HG02798 (cell line): ENCODE data around the gene FAM193A.

Source experiments
- ATAC-seq: cut with Tn5 transposase; IDR thresholded peaks from one replicate; pipeline ENCODE4 v1.9.1; 2021; ENCODE audit warnings: mild to moderate bottlenecking; ENCODE audit not compliant: unreplicated experiment, poor library complexity

FAM193A gene

DNA sequence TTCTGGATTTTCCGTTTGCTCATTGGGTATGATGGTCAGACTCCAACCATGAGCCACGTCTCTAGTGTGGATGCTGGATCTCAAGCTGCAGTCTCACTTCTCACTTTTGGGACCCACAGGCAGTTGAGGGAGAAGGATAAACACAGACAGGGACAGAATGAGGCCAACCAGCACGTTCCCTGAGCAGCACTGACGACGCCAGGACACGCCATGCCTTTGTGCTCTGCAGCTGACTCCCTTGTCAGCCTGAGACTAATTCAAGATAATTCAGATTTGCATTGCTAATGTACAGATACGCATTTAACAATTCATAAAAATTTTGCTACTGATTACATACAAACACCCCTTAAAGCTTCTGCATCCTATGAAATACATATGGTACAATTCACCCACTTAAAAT lies 106.5 kb downstream of the FAM193A start:
- ATAC-seq: no peak

DNA sequence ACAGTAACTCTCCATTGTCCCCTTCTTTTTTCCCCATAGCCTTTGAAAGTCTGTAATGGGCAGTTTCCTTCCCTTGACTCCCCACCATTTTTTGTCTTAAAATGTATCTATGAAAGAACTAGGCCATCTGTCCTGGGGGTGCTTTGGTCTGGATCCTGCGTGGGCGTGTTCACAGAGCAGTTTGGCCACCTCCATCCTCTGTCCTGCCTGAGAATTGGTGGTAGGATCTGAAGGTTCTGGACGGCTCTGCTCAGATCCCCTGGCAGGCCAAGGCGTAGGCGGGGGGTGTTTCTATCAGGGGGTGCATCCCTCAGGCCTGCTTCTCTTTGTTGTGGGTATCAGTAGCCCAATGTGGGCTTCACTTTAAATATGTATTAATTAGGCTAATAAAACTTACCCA lies 107.1 kb downstream of the FAM193A start:
- ATAC-seq: no peak

DNA sequence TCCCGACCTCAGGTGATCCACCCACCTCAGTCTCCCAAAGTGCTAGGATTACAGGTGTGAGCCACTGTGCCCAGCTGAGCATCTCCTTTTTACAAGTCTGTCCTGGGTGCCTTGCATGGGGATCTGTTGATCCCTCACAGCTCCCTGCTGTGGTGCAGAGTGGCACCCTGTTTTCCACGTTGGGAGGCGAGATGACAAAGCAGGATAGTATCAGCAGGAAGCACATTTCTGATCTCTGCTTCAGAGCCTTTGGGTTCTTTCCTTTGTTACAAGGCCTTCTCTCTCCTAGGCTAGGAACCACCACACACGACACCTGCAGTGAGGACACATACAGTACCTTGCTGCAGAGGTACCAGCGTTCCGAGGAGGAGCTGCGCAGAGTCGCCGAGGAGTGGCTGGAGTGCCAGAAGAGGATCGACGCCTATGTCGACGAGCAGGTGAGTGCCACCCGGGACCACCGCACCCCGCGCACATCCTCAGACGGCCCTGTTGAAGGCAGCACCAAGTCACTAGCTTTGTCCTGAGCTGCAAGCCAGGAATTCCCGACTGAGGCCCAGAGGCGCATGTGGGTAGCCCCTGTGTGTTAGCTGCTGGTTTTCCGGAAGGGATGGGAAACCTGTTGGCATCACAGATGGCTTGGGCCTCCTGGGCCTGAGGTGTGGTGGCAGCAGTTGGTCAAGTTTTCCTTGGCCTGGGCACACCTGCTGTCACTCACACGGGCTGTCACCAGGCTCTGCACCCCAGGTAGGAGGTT lies 110.1 kb downstream of the FAM193A start:
- no peak for ATAC-seq

DNA sequence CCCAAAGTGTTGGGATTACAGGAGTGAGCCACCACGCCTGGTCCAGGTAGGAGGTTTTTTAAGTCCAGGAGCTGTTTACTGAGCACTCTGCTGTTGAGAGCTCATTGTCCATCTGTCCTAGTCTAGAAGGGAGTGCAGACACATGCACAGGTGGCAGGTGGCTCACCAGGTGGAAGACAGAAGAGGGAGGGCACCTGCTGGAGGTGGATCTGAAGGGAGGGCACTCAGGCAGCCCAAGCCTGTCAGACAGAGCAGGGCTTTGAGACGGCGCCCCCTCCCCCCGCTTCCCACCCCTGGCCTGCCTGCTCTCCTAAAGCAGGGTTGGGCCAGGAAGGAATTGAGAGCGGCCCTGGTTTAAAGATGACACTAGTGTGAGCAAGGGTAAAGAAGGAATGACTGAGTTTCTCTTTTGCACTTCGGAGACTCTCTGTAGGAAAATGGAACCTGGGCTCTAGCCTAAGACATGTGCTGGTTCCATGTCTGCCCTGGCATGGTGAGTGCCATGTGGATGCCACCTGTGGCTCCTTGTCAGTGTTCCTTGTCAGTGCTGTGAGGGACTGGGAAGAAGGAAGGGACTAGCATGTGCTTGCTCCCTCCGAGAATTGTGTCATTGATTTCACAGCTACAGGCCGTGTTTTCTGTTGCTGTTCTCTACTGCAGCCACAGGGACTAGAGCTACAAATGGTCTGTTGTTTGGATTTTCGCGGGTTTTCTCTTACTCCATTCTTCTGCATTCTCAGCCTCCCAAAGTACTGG lies 111.1 kb downstream of the FAM193A start:
- no peak for ATAC-seq

DNA sequence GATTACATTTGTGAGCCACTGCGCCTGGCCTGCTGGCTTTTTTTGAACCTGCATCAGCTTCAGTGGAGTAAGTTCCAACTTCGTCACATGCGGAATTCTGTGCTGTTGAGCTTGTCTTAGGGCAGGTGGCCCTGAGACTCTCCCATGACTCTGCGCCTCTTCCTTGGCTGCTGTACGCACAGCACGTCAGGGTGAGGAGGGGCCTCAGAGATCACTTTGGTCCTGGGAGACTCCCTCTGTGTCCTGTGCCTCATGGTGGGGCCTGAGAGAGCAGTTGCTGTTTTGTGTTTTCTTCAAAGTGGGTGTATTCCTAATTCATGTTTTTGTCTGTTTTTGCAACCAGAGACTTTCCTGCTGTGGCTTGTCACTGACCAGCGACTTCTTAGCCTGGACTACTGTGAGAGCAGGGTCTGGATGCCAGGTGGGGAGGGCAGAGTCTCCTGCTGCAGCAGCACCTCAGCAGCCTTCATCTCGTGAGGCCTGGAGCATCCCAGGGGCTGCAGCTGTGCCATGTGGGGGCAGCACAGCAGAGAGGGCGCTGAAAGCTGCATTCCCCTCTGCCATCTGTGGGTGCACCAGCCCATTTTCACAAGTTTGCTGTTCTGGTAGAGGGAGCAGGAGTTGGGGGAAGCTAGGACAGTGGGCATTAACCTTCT lies 111.8 kb downstream of the FAM193A start:
- no peak for ATAC-seq

DNA sequence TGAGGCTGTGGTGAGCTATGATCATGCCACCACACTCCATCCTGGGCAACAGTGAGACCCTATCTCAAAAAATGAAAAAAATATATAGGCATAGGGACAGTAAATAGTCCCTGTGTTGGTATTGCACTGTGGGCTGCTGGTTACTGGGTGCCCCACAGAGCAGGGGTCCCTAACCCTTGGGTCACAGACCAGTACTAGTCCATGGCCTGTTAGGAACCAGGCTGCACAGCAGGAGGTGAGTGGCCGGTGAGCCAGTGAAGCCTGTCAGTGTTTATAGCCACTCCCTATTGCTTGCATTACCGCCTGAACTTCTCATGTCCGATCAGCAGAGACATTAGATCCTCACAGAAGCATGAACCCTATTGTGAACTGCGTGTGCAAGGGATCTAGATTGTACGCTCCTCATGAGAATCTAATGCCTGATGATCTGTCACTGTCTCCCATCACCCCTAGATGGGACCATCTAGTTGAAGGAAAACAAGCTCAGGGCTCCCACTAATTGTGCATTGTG lies 113.2 kb downstream of the FAM193A start:
- ATAC-seq: no peak

DNA sequence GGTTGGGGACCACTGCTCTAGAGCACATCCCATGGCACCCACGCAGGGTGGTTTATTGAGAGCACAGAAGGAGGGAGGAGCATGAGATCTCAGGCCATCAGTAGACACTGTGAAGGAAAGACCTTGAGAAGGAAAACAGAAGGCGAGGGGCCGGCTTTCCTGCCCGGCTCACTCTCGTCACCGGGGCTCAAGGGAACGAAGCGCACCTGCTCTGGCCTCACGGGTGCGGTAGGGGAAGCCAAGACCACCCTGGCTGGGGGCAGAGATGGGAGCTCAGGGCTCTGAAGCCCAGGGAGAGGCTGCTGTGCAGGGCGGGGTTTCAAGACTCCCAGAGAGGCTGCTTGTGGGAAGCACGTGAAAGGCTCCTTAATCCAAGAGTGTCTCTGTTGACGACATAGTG lies 113.8 kb downstream of the FAM193A start:
- no peak for ATAC-seq

DNA sequence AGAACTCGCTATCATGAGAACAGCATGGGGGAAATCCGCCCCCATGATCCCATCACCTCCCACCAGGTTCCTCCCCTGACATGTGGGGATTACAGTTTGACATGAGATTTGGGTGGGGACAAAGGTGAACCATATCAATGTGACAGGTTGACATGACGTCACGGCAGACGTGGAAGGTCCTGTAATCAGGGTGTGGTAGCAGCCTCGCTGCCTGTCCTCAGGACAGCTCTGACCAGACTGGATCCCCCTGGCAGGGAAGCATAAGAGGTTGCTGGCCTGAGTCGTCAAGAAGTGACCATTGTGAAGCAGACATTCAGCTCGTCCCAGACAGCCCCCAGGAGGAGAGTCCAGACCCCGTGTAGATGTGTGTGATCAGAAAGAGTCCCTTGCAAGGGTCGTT lies 115.1 kb downstream of the FAM193A start:
- no peak for ATAC-seq

DNA sequence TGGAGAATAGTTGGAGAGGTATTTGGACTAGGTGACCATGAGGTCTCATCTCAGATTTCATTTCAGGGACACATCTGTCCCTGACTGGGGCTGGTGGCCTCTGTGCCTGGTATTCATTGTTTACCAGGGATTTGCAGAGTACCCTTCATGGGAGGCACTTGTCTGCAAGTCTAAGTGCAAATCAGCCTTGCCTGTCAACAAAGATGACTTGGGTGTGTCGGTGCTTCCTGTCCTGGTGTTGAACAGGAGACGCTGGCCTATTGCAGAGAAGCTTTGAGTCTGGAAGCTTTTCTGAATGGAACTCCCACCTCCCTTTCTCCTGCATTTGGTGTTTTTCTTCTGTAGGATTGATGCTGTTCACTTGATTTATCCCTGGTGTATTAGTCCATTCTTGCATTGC lies 115.6 kb downstream of the FAM193A start:
- ATAC-seq: no peak

DNA sequence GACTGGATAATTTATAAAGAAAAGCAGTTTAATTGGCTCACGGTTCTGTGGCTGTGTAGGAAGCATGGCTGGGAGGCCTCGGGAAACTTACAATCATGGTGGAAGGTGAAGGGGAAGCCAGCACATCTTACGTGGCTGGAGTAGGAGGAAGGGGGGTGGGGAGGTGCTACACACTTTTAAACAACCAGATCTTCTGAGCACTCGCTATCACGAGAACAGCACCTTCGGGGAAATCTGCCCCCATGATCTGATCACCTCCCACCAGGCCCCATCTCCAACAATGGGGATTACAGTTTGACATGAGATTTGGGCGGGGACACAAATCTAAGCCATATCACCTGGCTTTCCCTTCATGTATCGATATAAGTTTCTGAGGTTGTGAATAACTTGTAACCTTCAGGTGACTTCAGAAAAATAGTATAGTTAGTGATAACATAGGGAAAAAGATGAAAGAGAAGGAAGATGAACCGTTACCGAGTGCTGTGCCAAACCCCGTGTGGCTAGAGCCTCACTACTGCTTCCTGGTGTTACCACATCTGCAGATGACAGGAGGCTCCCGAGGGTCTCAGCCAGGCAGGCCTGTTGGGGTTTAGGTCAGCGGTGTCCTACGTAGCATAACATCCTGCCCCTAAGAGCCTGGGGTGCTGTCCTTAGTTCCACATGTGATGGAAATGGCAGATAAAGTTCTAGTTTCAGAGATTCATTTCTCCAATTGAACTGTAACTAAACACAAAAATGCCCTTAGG lies 116.1 kb downstream of the FAM193A start:
- ATAC-seq: no peak

DNA sequence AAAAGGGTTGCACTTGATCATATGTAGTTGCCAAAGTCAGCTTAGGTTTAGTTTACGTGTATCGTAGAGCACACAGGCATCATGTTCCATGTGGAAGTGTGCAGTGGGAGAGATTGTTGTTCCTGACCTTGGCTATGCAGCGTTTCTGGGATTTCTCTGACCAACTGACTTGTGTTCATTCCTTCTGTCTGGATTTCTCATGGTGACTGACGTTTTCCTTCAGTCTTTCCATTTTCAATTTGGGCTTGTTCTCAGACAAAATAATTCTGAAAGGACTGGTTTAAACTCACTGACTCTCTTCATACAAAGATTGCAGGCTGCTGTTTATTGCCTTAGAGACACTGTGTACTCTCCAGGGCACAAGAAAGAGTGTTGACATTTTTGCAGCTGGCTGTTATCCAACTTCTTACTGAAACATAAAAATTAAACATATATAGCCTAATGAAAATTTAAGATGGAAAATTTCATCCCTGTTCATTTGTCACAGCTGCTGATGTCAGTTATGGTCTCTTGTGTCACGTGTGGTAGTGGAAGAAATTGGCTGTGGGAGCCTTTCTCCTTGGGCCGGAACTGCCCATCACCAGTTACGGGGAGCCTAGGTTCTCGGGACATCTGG lies 124.3 kb downstream of the FAM193A start:
- ATAC-seq: no peak

DNA sequence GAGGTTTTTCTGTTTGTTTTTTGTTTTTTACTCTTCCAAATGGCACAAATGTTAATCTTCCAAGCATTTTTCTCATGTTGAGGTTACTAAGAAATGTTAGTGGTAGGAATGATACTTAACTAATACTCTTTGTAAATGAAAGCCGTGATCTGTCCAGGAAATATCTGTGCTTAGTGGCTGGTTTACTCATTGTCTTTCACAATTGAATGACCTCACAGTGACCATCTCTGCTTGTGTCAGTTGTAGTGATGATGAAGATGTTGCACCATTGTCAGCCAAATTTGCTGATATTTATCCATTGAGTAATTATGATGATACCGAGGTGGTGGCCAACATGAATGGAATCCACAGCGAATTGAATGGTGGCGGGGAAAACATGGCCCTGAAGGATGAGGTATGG lies 126.2 kb downstream of the FAM193A start:
- ATAC-seq: no peak

DNA sequence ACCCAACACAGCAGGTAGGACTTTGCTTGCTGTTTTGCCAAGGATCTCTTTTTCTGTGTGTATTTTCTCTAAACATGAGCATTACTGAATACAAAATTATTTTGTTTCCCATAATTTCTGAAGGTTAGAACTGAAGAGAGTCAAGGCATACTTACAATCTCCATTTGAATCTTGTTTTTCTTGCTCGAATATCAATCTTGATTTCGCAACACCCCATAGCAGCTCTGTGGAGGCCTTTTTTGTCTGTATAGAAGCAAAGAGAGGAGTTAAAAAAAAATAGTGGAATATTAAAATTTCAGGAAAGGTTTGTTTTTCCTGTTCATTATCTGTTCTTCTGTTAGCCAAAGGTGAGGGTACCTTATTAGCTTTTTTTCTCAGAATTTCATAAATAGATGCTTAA lies 126.8 kb downstream of the FAM193A start:
- ATAC-seq: no peak

DNA sequence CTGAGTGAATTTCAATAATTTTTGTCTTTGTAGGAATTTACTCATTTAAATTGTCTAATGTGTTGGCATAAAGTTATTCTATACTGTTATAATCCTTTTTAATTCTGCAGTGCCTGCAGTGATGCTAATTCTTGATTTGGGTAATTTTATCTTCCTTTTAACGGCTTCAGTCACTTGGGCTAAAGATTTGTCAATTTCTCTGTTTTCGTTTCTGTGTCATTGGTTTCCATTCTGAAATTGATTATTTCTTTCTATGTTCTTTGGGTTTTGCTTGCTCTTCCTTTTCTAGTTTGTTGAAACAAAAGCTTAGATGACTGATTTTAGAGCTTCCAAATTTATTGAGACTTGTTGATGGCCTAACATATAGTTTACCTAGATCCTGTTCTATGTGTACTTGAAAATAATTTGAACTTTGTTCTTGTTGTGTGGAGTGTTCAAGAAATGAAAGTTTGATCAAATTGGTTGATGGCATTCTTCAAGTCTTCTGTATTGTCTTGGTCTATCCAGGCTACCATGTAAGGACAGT lies 130.3 kb downstream of the FAM193A start:
- no peak for ATAC-seq

DNA sequence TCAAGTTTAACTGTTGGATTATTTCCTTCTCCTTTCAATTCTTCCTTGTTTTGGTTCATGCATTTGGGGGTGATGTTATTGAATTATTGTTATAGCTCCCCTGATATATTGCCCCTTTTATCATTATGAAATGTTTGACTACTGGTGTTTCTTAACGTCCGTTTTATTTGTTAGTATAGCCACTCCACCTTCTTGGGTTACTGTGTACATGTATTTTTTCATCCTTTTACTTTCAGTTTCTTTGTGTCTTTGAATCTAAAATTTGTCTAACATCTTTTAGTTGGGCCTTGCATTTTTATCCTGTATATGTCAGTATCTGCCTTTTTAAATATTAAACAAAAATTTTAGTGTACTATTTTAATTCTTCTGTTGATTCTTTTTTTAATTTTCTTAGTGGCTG lies 131.0 kb downstream of the FAM193A start:
- ATAC-seq: no peak

DNA sequence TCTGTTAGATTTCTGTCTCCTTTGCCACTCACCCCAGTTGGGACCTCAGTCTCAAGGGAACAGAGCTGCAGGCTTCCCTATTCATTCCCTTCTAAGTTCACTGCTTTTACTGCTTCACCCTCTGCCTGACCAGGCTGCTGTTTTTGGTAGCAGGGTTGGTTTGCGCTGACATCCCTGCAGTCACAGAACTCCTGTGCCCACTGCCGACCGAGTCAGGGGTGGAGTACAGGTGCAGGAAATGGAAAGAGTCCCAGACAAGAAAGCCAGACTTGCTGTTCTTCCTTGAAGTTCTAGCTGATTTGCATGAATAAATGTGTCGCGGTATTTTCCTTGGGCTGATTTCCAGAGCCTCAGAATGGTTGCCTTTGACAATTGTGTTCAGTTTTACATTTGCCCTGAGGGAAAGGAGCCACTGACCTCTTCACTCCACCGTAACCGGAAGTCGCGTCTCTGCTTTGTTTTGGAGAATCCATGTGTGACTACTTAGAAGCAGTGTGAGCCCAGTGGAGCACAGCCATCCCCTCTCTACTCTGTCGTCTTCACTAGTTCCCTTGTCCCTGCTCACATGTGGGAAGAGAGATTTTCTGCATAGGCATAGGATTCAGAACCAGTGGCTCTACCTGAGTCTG lies 134.9 kb downstream of the FAM193A start:
- no peak for ATAC-seq

DNA sequence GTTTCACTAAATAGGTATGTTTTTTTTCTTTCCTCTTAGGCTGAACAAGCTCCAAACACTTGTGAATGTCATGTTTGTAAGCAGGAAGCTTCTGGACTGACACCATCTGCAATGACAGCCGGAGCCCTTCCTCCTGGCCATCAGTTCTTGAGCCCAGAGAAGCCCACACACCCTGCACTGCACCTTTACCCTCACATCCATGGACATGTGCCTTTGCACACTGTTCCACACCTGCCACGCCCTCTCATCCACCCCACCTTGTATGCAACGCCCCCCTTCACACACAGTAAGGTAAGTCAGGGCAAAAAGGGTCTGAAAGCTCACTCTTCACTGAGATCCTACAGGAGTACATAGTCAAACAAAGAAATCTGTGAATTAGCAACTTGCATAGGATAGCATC lies 135.6 kb downstream of the FAM193A start:
- no peak for ATAC-seq

DNA sequence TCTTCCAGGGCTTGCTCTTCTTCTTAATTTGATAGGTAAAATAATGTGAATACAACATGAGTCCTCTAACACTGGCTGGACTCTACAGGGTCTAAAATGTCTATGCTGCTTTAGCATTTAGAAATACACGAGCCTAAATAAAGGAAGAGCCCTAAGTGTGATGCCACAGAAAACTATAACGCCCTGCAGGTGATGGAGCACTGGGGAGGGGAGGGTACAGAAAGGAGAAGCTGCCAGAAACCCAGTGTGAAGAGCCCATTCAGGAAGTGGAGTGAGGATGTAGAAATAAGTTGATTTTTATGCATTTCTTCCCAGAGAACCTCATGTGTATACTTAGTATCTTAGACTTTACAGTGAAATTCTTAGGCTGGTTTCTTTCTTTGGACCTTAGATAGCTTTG lies 136.3 kb downstream of the FAM193A start:
- no peak for ATAC-seq

DNA sequence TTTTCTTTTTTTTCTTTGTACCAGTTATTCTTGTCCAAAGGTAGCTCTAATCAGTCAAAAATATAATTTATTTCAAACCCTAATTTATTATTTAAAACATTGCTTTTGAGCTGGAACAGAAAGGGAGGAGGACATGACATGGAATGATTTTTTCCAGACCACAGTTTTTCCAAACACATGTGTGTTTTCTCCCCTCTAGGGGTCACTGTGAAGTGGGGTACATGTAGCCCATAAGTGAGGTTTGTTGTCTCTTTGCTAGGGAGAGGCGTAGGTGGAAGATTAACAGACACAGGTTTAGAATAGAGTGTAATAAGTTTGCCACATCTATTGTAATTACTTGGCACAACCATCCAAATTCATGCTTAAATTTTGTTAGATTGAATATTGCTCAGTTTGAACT lies 136.7 kb downstream of the FAM193A start:
- ATAC-seq: no peak
